ENCODE results near the gene MPRIP.
"Not testable (repeated sequence)": the region's sequence is repeated elsewhere in the genome, so short reads cannot be mapped to it uniquely, and the experiment has no call there.

The MPRIP gene

GRCh38 chr17:17190188-17190587 is 147.9 kb downstream of the MPRIP start:
- TF ChIP-seq CTCF (conservative IDR thresholded peaks at IDR 0.05): 0 out of 2 replicates have a peak, but pooled peaks have one; percentile 13
- peak overlapping the region; percentile 47 for H3K27ac ChIP-seq

GRCh38 chr17:17191346-17191792 is 149.1 kb downstream of the MPRIP start:
- peak overlapping the region; percentile 47 for H3K27ac ChIP-seq
- TF ChIP-seq CTCF (conservative IDR thresholded peaks at IDR 0.05): no peak

- no peak for TF ChIP-seq CTCF (conservative IDR thresholded peaks at IDR 0.05)
These were observed 149.7 kb downstream of the MPRIP start for GRCh38 chr17:17191961-17192381.

DNA sequence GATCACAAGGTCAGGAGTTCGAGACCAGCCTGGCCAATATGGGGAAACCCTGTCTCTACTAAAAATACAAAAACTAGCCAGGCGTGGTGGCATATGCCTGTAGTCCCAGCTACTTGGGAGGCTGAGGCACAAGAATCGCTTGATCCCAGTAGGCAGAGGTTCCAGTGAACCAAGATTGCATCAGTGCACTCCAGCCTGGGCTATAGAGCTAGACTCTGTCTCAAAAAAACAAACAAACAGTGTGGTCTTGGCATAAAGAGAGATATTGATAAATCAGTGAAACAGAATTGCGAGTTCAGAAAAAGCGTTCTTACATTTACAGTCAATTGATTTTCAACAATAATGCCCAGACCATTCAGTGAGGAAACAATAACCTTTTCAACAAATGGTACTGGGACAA is 153.2 kb downstream of the MPRIP start:
- H3K27ac ChIP-seq: not testable (repeated sequence)

More at GRCh38 chr17:17191961-17192381, 149.7 kb downstream of the MPRIP start:
- H3K27ac ChIP-seq: peak overlapping the region; percentile 47

GRCh38 chr17:17196776-17197175 is 154.5 kb downstream of the MPRIP start:
- TF ChIP-seq CTCF (conservative IDR thresholded peaks at IDR 0.05): no peak

GRCh38 chr17:17198281-17198680 is 156.0 kb downstream of the MPRIP start:
- TF ChIP-seq CTCF (conservative IDR thresholded peaks at IDR 0.05): no peak
- no peak overlapping the region for H3K27ac ChIP-seq

More at GRCh38 chr17:17196776-17197175, 154.5 kb downstream of the MPRIP start:
- H3K27ac ChIP-seq: no peak overlapping the region

- H3K27ac ChIP-seq: no peak overlapping the region
- no peak for TF ChIP-seq CTCF (conservative IDR thresholded peaks at IDR 0.05)
These were observed 158.1 kb downstream of the MPRIP start for GRCh38 chr17:17200311-17200710.

- H3K27ac ChIP-seq: peak overlapping the region; percentile 13; the same call in 1 of the 2 replicates
- TF ChIP-seq CTCF (conservative IDR thresholded peaks at IDR 0.05): no peak
These were observed 158.6 kb downstream of the MPRIP start for GRCh38 chr17:17200831-17201230.
